BE2C (cell line): ENCODE results near the gene GCNT3.

Experiments
- DNase-seq: peaks from one replicate; pipeline ENCODE4 v3.0.0-alpha.2; 2020
- H3K27me3 ChIP-seq: fragments of 250-450 bp; sonication (Bioruptor Pico); 2 replicates; pipeline ENCODE4 v1.5.1; 2020; ENCODE audit warnings: mild to moderate bottlenecking
- H3K36me3 ChIP-seq: fragments of 250-450 bp; sonication (Bioruptor Pico); 2 replicates; pipeline ENCODE4 v1.5.1; 2020; ENCODE audit warnings: mild to moderate bottlenecking
- H3K4me1 ChIP-seq: fragments of 250-450 bp; sonication (Bioruptor Pico); 2 replicates; pipeline ENCODE4 v1.5.1; 2020
- H3K4me3 ChIP-seq: 2 replicates; pipeline ENCODE4 v1.5.1; 2011; ENCODE audit warnings: low read depth, low read length
- H3K9me3 ChIP-seq: fragments of 250-450 bp; sonication (Bioruptor Pico); 2 replicates; pipeline ENCODE4 v1.5.1; 2020
- TF ChIP-seq, protein P1 (sequence below): IDR thresholded peaks from 2 replicates; pipeline ENCODE4 v1.5.1; 2012; ENCODE audit warnings: mild to moderate bottlenecking, low read depth, low read length

The GCNT3 gene

DNA sequence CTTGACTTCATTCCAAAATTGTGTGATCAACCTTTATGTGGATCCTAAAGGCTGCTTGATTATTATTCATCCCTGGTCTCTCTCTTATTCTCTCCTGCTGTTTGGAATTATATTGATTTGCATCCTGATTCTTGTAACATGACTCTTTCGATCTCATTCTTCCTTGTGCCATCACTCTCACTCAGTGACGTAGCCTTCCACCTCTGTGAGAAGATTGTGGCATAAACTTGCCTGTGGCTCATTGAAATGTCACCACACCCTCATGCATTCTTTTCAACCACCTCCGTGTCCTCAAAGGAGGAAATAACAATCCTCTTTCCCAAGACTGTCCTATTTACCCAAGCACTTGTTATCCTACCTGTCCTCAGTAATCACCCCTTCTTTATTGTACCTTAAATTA, 41.3 kb upstream of the GCNT3 start:
- Histone ChIP-seq H3K36me3 (no peaks in the 10 kb centered on the region), H3K4me1 (no peaks in the 10 kb centered on the region), H3K27me3 (no peaks in the 10 kb centered on the region), H3K4me3 (no peak overlapping the region), H3K9me3 (no peaks in the 10 kb centered on the region)
- DNase-seq = no peak
- TF ChIP-seq, protein P1, sequence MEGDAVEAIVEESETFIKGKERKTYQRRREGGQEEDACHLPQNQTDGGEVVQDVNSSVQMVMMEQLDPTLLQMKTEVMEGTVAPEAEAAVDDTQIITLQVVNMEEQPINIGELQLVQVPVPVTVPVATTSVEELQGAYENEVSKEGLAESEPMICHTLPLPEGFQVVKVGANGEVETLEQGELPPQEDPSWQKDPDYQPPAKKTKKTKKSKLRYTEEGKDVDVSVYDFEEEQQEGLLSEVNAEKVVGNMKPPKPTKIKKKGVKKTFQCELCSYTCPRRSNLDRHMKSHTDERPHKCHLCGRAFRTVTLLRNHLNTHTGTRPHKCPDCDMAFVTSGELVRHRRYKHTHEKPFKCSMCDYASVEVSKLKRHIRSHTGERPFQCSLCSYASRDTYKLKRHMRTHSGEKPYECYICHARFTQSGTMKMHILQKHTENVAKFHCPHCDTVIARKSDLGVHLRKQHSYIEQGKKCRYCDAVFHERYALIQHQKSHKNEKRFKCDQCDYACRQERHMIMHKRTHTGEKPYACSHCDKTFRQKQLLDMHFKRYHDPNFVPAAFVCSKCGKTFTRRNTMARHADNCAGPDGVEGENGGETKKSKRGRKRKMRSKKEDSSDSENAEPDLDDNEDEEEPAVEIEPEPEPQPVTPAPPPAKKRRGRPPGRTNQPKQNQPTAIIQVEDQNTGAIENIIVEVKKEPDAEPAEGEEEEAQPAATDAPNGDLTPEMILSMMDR = no peak

GRCh38 chr15:59571606-59572005, 40.0 kb upstream of the GCNT3 start:
- TF ChIP-seq, protein P1 = no peak
- Histone ChIP-seq H3K9me3 (no peaks in the 10 kb centered on the region), H3K4me3 (no peak overlapping the region), H3K4me1 (no peaks in the 10 kb centered on the region), H3K27me3 (no peaks in the 10 kb centered on the region), H3K36me3 (no peaks in the 10 kb centered on the region)
- no peak for DNase-seq

DNA sequence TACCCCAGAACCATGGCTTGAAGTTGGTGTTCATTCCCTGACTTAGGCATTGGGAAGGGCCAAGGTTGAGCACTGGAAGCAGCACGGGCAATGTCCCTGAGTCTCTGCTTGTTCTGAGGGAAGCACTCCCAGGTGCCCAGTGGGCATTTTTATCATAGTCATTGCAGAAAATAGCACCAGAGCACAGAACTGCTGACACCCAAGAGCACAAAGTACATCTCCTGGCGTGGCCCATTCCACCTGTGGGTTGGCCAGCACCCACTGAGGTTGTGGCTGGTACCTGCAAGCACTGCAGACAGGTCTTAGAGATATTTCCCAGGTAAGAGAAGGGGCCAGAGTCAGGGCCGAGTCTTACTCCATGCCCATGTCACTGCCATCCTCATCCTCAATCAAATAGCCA, 28.5 kb upstream of the GCNT3 start:
- no peaks in the 10 kb centered on the region for H3K9me3 ChIP-seq

GRCh38 chr15:59587085-59587826, 24.3 kb upstream of the GCNT3 start:
- no peaks in the 10 kb centered on the region for H3K4me1 ChIP-seq
- no peak for DNase-seq
- no peaks in the 10 kb centered on the region for H3K27me3 ChIP-seq
- H3K9me3 ChIP-seq = no peaks in the 10 kb centered on the region
- TF ChIP-seq, protein P1 = no peak
- no peak overlapping the region for H3K4me3 ChIP-seq
- no peaks in the 10 kb centered on the region for H3K36me3 ChIP-seq

More for the DNA sequence above, 28.5 kb upstream of the GCNT3 start:
- DNase-seq = no peak
- Histone ChIP-seq H3K4me3 (no peak overlapping the region), H3K4me1 (no peaks in the 10 kb centered on the region), H3K27me3 (no peaks in the 10 kb centered on the region), H3K36me3 (no peaks in the 10 kb centered on the region)
- TF ChIP-seq, protein P1 = no peak

DNA sequence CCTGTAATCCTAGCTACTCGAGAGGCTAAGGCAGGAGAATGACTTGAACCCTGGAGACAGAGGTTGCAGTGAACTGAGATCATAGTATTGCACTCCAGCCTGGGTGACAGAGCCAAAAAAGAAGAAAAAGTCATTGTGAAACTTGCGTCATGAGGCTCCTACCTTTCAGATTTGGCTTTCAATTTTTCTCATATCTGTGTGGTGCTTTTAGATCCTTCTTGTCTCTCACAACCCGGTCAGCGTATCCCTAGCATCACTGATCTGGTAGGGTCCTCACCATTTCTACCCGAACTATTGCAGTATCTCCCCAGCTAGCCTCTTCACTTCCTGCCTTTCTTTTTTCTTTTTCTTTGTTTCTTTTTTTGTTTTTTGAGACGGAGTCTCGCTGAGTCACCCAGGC, 21.6 kb upstream of the GCNT3 start:
- Histone ChIP-seq H3K9me3 (no peaks in the 10 kb centered on the region), H3K36me3 (no peaks in the 10 kb centered on the region), H3K4me3 (no peak overlapping the region), H3K4me1 (no peaks in the 10 kb centered on the region), H3K27me3 (no peaks in the 10 kb centered on the region)
- DNase-seq = no peak
- TF ChIP-seq, protein P1 = no peak

GRCh38 chr15:59591356-59591755, 20.2 kb upstream of the GCNT3 start:
- TF ChIP-seq, protein P1 = no peak
- no peak for DNase-seq
- H3K36me3 ChIP-seq = no peaks in the 10 kb centered on the region
- no peaks in the 10 kb centered on the region for H3K4me1 ChIP-seq
- no peak overlapping the region for H3K4me3 ChIP-seq
- H3K9me3 ChIP-seq = no peaks in the 10 kb centered on the region
- H3K27me3 ChIP-seq = no peaks in the 10 kb centered on the region
